BE2C (cell line): Measurements from ENCODE around the gene CTSV.
"Not testable (repeated sequence)": the region's sequence is repeated elsewhere in the genome, so short reads cannot be mapped to it uniquely, and the experiment has no call there.

Experiments
- DNase-seq: peaks from one replicate; pipeline ENCODE4 v3.0.0-alpha.2; 2020
- H3K27me3 ChIP-seq: fragments of 250-450 bp; sonication (Bioruptor Pico); 2 replicates; pipeline ENCODE4 v1.5.1; 2020; ENCODE audit warnings: mild to moderate bottlenecking
- H3K36me3 ChIP-seq: fragments of 250-450 bp; sonication (Bioruptor Pico); 2 replicates; pipeline ENCODE4 v1.5.1; 2020; ENCODE audit warnings: mild to moderate bottlenecking
- H3K4me1 ChIP-seq: fragments of 250-450 bp; sonication (Bioruptor Pico); 2 replicates; pipeline ENCODE4 v1.5.1; 2020
- H3K4me3 ChIP-seq: 2 replicates; pipeline ENCODE4 v1.5.1; 2011; ENCODE audit warnings: low read depth, low read length
- H3K9me3 ChIP-seq: fragments of 250-450 bp; sonication (Bioruptor Pico); 2 replicates; pipeline ENCODE4 v1.5.1; 2020
- CTCF ChIP-seq: IDR thresholded peaks from 2 replicates; pipeline ENCODE4 v1.5.1; 2012; ENCODE audit warnings: mild to moderate bottlenecking, low read depth, low read length

Gene CTSV

GRCh38 chr9:97075289-97075985 lies 36.5 kb upstream of the CTSV start:
- Histone ChIP-seq H3K4me3 (no peak overlapping the region), H3K9me3 (no peaks in the 10 kb centered on the region), H3K27me3 (no peaks in the 10 kb centered on the region), H3K36me3 (no peaks in the 10 kb centered on the region), H3K4me1 (no peaks in the 10 kb centered on the region; the same call in 1 of the 2 replicates)
- TF ChIP-seq CTCF, result no peak
- DNase-seq, result no peak

- Histone ChIP-seq H3K9me3 (no peaks in the 10 kb centered on the region), H3K4me3 (no peak overlapping the region), H3K4me1 (no peaks in the 10 kb centered on the region; the same call in 1 of the 2 replicates), H3K27me3 (no peaks in the 10 kb centered on the region), H3K36me3 (no peaks in the 10 kb centered on the region)
- no peak for DNase-seq
- TF ChIP-seq CTCF, result no peak
Observed at GRCh38 chr9:97073506-97073905, 34.6 kb upstream of the CTSV start.

- Histone ChIP-seq H3K27me3 (no peaks in the 10 kb centered on the region), H3K4me3 (no peak overlapping the region), H3K9me3 (no peaks in the 10 kb centered on the region), H3K4me1 (no peaks in the 10 kb centered on the region; the same call in 1 of the 2 replicates), H3K36me3 (no peaks in the 10 kb centered on the region)
- no peak for TF ChIP-seq CTCF
- DNase-seq, result no peak
Observed at GRCh38 chr9:97072285-97072776, 33.4 kb upstream of the CTSV start.

GRCh38 chr9:97070325-97070724 lies 31.4 kb upstream of the CTSV start:
- not testable (repeated sequence) for H3K36me3 ChIP-seq, H3K9me3 ChIP-seq, H3K4me1 ChIP-seq, DNase-seq, H3K4me3 ChIP-seq, H3K27me3 ChIP-seq

GRCh38 chr9:97067490-97067889 lies 28.5 kb upstream of the CTSV start:
- Histone ChIP-seq H3K27me3 (no peaks in the 10 kb centered on the region), H3K9me3 (no peaks in the 10 kb centered on the region), H3K4me3 (no peak overlapping the region), H3K4me1 (no peaks in the 10 kb centered on the region; the same call in 1 of the 2 replicates), H3K36me3 (no peaks in the 10 kb centered on the region)
- no peak for DNase-seq
- TF ChIP-seq CTCF, result no peak

GRCh38 chr9:97064176-97064575 lies 25.2 kb upstream of the CTSV start:
- Histone ChIP-seq H3K27me3 (no peaks in the 10 kb centered on the region), H3K9me3 (no peaks in the 10 kb centered on the region), H3K4me1 (no peaks in the 10 kb centered on the region), H3K36me3 (no peaks in the 10 kb centered on the region), H3K4me3 (no peak overlapping the region)
- no peak for TF ChIP-seq CTCF
- DNase-seq, result no peak

GRCh38 chr9:97060796-97061195 lies 21.9 kb upstream of the CTSV start:
- TF ChIP-seq CTCF, result no peak
- no peak for DNase-seq
- H3K27me3 ChIP-seq, result no peaks in the 10 kb centered on the region
- no peaks in the 10 kb centered on the region for H3K36me3 ChIP-seq
- H3K4me1 ChIP-seq, result no peaks in the 10 kb centered on the region
- H3K4me3 ChIP-seq, result no peak overlapping the region
- no peaks in the 10 kb centered on the region for H3K9me3 ChIP-seq
